Stimulated activated naive B cell treated with anti-CD40 and anti-IgM and Interleukin-4, amounts not matched to agents 10 μg/mL and 1 μg/mL and 100 μg/mL, for 72 hours (primary cell): ENCODE results near the gene PPA2.
"Not testable (repeated sequence)": the region's sequence is repeated elsewhere in the genome, so short reads cannot be mapped to it uniquely, and the experiment has no call there.

Experiments
- ATAC-seq, 2 donors: fragments of 150-1000 bp; cut with Tn5 transposase; replicated peaks; 2 replicates each; pipeline ENCODE4 v1.10.0; 2021; ENCODE audit warnings: moderate library complexity in 1 of 2
- DNase-seq: peaks from one replicate; pipeline ENCODE4 v3.0.0; 2021
- H3K27ac Mint-ChIP-seq: one replicate; pipeline ENCODE4 v1.8.0; 2022; ENCODE audit warnings: mild to moderate bottlenecking, mixed read lengths
- H3K27me3 Mint-ChIP-seq, 2 donors: one replicate each; pipeline ENCODE4 v1.8.0; 2022; ENCODE audit warnings: mixed read lengths in 2 of 2
- H3K36me3 Mint-ChIP-seq, 2 donors: one replicate each; pipeline ENCODE4 v1.8.0; 2022; ENCODE audit warnings: mixed read lengths in 2 of 2, mild to moderate bottlenecking in 1 of 2
- H3K4me1 Mint-ChIP-seq, 2 donors: one replicate each; pipeline ENCODE4 v1.8.0; 2022; ENCODE audit warnings: mixed read lengths in 2 of 2, mild to moderate bottlenecking in 1 of 2
- H3K4me3 Mint-ChIP-seq, 2 donors: one replicate each; pipeline ENCODE4 v1.8.0; 2022; ENCODE audit warnings: mild to moderate bottlenecking in 2 of 2, mixed read lengths in 2 of 2, moderate library complexity in 1 of 2
- H3K9me3 Mint-ChIP-seq, 2 donors: one replicate each; pipeline ENCODE4 v1.8.0; 2022; ENCODE audit warnings: mixed read lengths in 2 of 2, mild to moderate bottlenecking in 1 of 2

Gene PPA2

GRCh38 chr4:105451346-105451745 lies 22.5 kb downstream of the PPA2 start:
- Mint-ChIP-seq H3K27ac (no peak overlapping the region), H3K9me3 (no peaks in the 10 kb centered on the region), H3K36me3 (peaks cover 32 to 47% of the 10 kb centered on the region in 2 donors), H3K27me3 (no peaks in the 10 kb centered on the region), H3K4me1 (peaks cover 11 to 24% of the 10 kb centered on the region in 2 donors), H3K4me3 (no peak overlapping the region)
- ATAC-seq, result no peak
- DNase-seq, result no peak

GRCh38 chr4:105440890-105441289 lies 33.0 kb downstream of the PPA2 start:
- Mint-ChIP-seq H3K4me3 (no peak overlapping the region), H3K27ac (no peak overlapping the region), H3K27me3 (no peaks in the 10 kb centered on the region), H3K4me1 (peaks cover under 1 to 2% of the 10 kb centered on the region in 2 donors), H3K9me3 (peaks cover 3 to 8% of the 10 kb centered on the region in 2 donors), H3K36me3 (peaks cover 23 to 40% of the 10 kb centered on the region in 2 donors)
- DNase-seq (no peak), ATAC-seq (no peak)

- Mint-ChIP-seq H3K9me3 (peaks cover 9 to 16% of the 10 kb centered on the region in 2 donors), H3K36me3 (peaks cover 37 to 62% of the 10 kb centered on the region in 2 donors), H3K4me3 (no peak overlapping the region), H3K27ac (no peak overlapping the region), H3K4me1 (peaks cover 5 to 7% of the 10 kb centered on the region in 2 donors), H3K27me3 (no peaks in the 10 kb centered on the region)
- no peak for ATAC-seq
- no peak for DNase-seq
Observed at GRCh38 chr4:105437637-105438036, 36.2 kb downstream of the PPA2 start.

GRCh38 chr4:105436414-105436813 lies 37.4 kb downstream of the PPA2 start:
- Mint-ChIP-seq H3K36me3 (peaks cover 43 to 70% of the 10 kb centered on the region in 2 donors), H3K27me3 (no peaks in the 10 kb centered on the region), H3K4me3 (no peak overlapping the region), H3K27ac (no peak overlapping the region), H3K9me3 (peaks cover 11 to 16% of the 10 kb centered on the region in 2 donors), H3K4me1 (peaks cover 5 to 7% of the 10 kb centered on the region in 2 donors)
- no peak for DNase-seq
- ATAC-seq, result no peak

- Mint-ChIP-seq H3K4me1 (peaks cover 5 to 7% of the 10 kb centered on the region in 2 donors), H3K27me3 (no peaks in the 10 kb centered on the region), H3K27ac (no peak overlapping the region), H3K4me3 (no peak overlapping the region), H3K9me3 (peaks cover 11 to 16% of the 10 kb centered on the region in 2 donors), H3K36me3 (peaks cover 42 to 66% of the 10 kb centered on the region in 2 donors)
- no peak for ATAC-seq
- no peak for DNase-seq
Observed at GRCh38 chr4:105434940-105435339, 38.9 kb downstream of the PPA2 start.

- Mint-ChIP-seq H3K27ac (no peak overlapping the region), H3K27me3 (no peaks in the 10 kb centered on the region), H3K9me3 (peaks cover 11 to 16% of the 10 kb centered on the region in 2 donors), H3K4me1 (peaks cover 5 to 7% of the 10 kb centered on the region in 2 donors), H3K36me3 (peaks cover 41 to 66% of the 10 kb centered on the region in 2 donors), H3K4me3 (no peak overlapping the region)
- DNase-seq (no peak), ATAC-seq (no peak)
Observed at GRCh38 chr4:105433421-105433820, 40.4 kb downstream of the PPA2 start.

GRCh38 chr4:105432438-105432837 lies 41.4 kb downstream of the PPA2 start:
- Mint-ChIP-seq H3K4me1 (peaks cover 6 to 7% of the 10 kb centered on the region in 2 donors), H3K4me3 (no peak overlapping the region), H3K27me3 (no peaks in the 10 kb centered on the region), H3K36me3 (peaks cover 50 to 70% of the 10 kb centered on the region in 2 donors), H3K9me3 (peaks cover 11 to 18% of the 10 kb centered on the region in 2 donors), H3K27ac (no peak overlapping the region)
- ATAC-seq (no peak), DNase-seq (no peak)

GRCh38 chr4:105430811-105431210 lies 43.1 kb downstream of the PPA2 start:
- Mint-ChIP-seq H3K4me3 (no peak overlapping the region), H3K36me3 (peaks cover 51 to 70% of the 10 kb centered on the region in 2 donors), H3K27me3 (no peaks in the 10 kb centered on the region), H3K4me1 (peaks cover 4 to 5% of the 10 kb centered on the region in 2 donors), H3K27ac (no peak overlapping the region), H3K9me3 (peaks cover 9 to 17% of the 10 kb centered on the region in 2 donors)
- DNase-seq (no peak), ATAC-seq (no peak)

GRCh38 chr4:105426187-105426897 lies 47.5 kb downstream of the PPA2 start:
- peaks cover 52 to 65% of the 10 kb centered on the region in 2 donors for H3K36me3 Mint-ChIP-seq
- DNase-seq (no peak), ATAC-seq (no peak)
- H3K4me3 Mint-ChIP-seq, result no peak overlapping the region
- peaks cover 0 to 1% of the 10 kb centered on the region in 2 donors for H3K4me1 Mint-ChIP-seq
- peaks cover 8 to 19% of the 10 kb centered on the region in 2 donors for H3K9me3 Mint-ChIP-seq
- no peak overlapping the region for H3K27ac Mint-ChIP-seq
- H3K27me3 Mint-ChIP-seq, result no peaks in the 10 kb centered on the region

GRCh38 chr4:105422207-105422920 lies 51.5 kb downstream of the PPA2 start:
- ATAC-seq, result no peak
- Mint-ChIP-seq H3K36me3 (peaks cover 43 to 53% of the 10 kb centered on the region in 2 donors), H3K27me3 (no peaks in the 10 kb centered on the region)

GRCh38 chr4:105417624-105418023 lies 56.2 kb downstream of the PPA2 start:
- H3K4me3 Mint-ChIP-seq, result no peak overlapping the region
- no peaks in the 10 kb centered on the region for H3K27me3 Mint-ChIP-seq
- no peaks in the 10 kb centered on the region for H3K9me3 Mint-ChIP-seq
- DNase-seq, result no peak
- ATAC-seq, result no peak
- H3K4me1 Mint-ChIP-seq, result no peaks in the 10 kb centered on the region
- H3K27ac Mint-ChIP-seq, result no peak overlapping the region
- peaks cover 16 to 37% of the 10 kb centered on the region in 2 donors for H3K36me3 Mint-ChIP-seq

More at GRCh38 chr4:105422207-105422920, 51.5 kb downstream of the PPA2 start:
- no peak overlapping the region for H3K4me3 Mint-ChIP-seq
- no peak for DNase-seq
- H3K4me1 Mint-ChIP-seq, result no peaks in the 10 kb centered on the region
- peaks cover 8 to 16% of the 10 kb centered on the region in 2 donors for H3K9me3 Mint-ChIP-seq
- H3K27ac Mint-ChIP-seq, result no peak overlapping the region

GRCh38 chr4:105415281-105415744 lies 58.5 kb downstream of the PPA2 start:
- no peak overlapping the region for H3K27ac Mint-ChIP-seq
- H3K27me3 Mint-ChIP-seq, result no peaks in the 10 kb centered on the region
- H3K36me3 Mint-ChIP-seq, result peaks cover 34 to 51% of the 10 kb centered on the region in 2 donors
- H3K4me1 Mint-ChIP-seq, result no peaks in the 10 kb centered on the region
- DNase-seq (no peak), ATAC-seq (no peak)
- H3K9me3 Mint-ChIP-seq, result peaks cover 5 to 16% of the 10 kb centered on the region in 2 donors
- H3K4me3 Mint-ChIP-seq, result no peak overlapping the region

- H3K36me3 Mint-ChIP-seq, result peaks cover 41 to 58% of the 10 kb centered on the region in 2 donors
- DNase-seq, result no peak
- H3K4me3 Mint-ChIP-seq, result no peak overlapping the region
Observed at GRCh38 chr4:105414316-105414715, 59.5 kb downstream of the PPA2 start.

GRCh38 chr4:105409135-105409534 lies 64.7 kb downstream of the PPA2 start:
- H3K4me3 Mint-ChIP-seq, H3K27me3 Mint-ChIP-seq, DNase-seq, ATAC-seq, H3K27ac Mint-ChIP-seq: not testable (repeated sequence)
- peaks cover 4 to 13% of the 10 kb centered on the region in 2 donors for H3K4me1 Mint-ChIP-seq
- peaks cover 9 to 19% of the 10 kb centered on the region in 2 donors for H3K9me3 Mint-ChIP-seq
- peaks cover 58 to 73% of the 10 kb centered on the region in 2 donors for H3K36me3 Mint-ChIP-seq

More at GRCh38 chr4:105414316-105414715, 59.5 kb downstream of the PPA2 start:
- Mint-ChIP-seq H3K9me3 (peaks cover 9 to 19% of the 10 kb centered on the region in 2 donors), H3K27ac (no peak overlapping the region), H3K4me1 (no peaks in the 10 kb centered on the region), H3K27me3 (no peaks in the 10 kb centered on the region)
- ATAC-seq, result no peak
